NCI-H524 treated with DMSO at 0.1 percent for 48 hours (cell line): ENCODE results near the gene PINLYP.
A peak's percentile ranks its signal among the peaks of the same experiment; 100 is the strongest.
"Not testable (repeated sequence)": the region's sequence is repeated elsewhere in the genome, so short reads cannot be mapped to it uniquely, and the experiment has no call there.

Source experiments
- DNase-seq: peaks from one replicate; lab custom pipeline; 2025; lab: John Stamatoyannopoulos, UW

PINLYP gene

GRCh38 chr19:43582495-43582894 lies 6.9 kb downstream of the PINLYP start:
- DNase-seq = no peak

- DNase-seq = no peak
Measured at GRCh38 chr19:43584484-43584883, 8.9 kb downstream of the PINLYP start.

- no peak for DNase-seq
Measured at GRCh38 chr19:43586346-43586745, 10.7 kb downstream of the PINLYP start.

- not testable (repeated sequence) for DNase-seq
Measured at GRCh38 chr19:43587029-43587428, 11.4 kb downstream of the PINLYP start.

GRCh38 chr19:43589277-43589676 lies 13.7 kb downstream of the PINLYP start:
- no peak for DNase-seq

GRCh38 chr19:43589678-43590077 lies 14.1 kb downstream of the PINLYP start:
- no peak for DNase-seq

GRCh38 chr19:43591904-43592772 lies 16.5 kb downstream of the PINLYP start:
- no peak for DNase-seq

- DNase-seq = no peak
Measured at GRCh38 chr19:43592800-43593350, 17.3 kb downstream of the PINLYP start.

- DNase-seq = no peak
Measured at GRCh38 chr19:43594081-43594697, 18.6 kb downstream of the PINLYP start.

GRCh38 chr19:43594710-43595604 lies 19.4 kb downstream of the PINLYP start:
- DNase-seq = no peak

GRCh38 chr19:43595605-43595998 lies 20.0 kb downstream of the PINLYP start:
- no peak for DNase-seq

- peak; percentile 81 for DNase-seq
Measured at GRCh38 chr19:43595999-43596841, 20.6 kb downstream of the PINLYP start, which contains the start of the genes IRGQ and ZNF576. Gene IRGQ (minus strand): TSS chr19:43596134. CDS start chr19:43595338, 796 bp downstream. Gene ZNF576 (plus strand): TSS chr19:43596595. CDS start chr19:43597109, 514 bp downstream.

- DNase-seq = no peak
Measured at GRCh38 chr19:43596842-43597461, 21.4 kb downstream of the PINLYP start.

GRCh38 chr19:43597876-43598275 lies 22.3 kb downstream of the PINLYP start:
- DNase-seq = no peak

- DNase-seq = no peak
Measured at GRCh38 chr19:43598445-43599240, 23.0 kb downstream of the PINLYP start.

- no peak for DNase-seq
Measured at GRCh38 chr19:43599635-43600295, 24.2 kb downstream of the PINLYP start.

- not testable (repeated sequence) for DNase-seq
Measured at GRCh38 chr19:43600326-43600725, 24.7 kb downstream of the PINLYP start.

- DNase-seq = no peak
Measured at GRCh38 chr19:43605875-43606568, 30.4 kb downstream of the PINLYP start.
